HUES64 (cell line): Measurements from ENCODE around the gene CKAP2L.

Source experiments
- H3K27ac ChIP-seq: 2 replicates; pipeline ENCODE4 v1.7.0; 2013; ENCODE audit warnings: low read depth, low read length, inconsistent platforms
- H3K27me3 ChIP-seq: 2 replicates; pipeline ENCODE4 v1.6.1; 2013; ENCODE audit warnings: mild to moderate bottlenecking, low read length; ENCODE audit not compliant: insufficient read depth
- H3K36me3 ChIP-seq: 2 replicates; pipeline ENCODE4 v1.6.1; 2013; ENCODE audit warnings: mild to moderate bottlenecking, low read length; ENCODE audit not compliant: insufficient read depth
- H3K4me1 ChIP-seq: 2 replicates; pipeline ENCODE4 v1.6.1; 2013; ENCODE audit warnings: mild to moderate bottlenecking, low read length, moderate library complexity; ENCODE audit not compliant: insufficient read depth
- H3K4me3 ChIP-seq: 2 replicates; pipeline ENCODE4 v1.5.1; 2013; ENCODE audit warnings: mild to moderate bottlenecking, low read length, moderate library complexity
- H3K9ac ChIP-seq: 2 replicates; pipeline ENCODE4 v1.6.1; 2013; ENCODE audit warnings: mild to moderate bottlenecking, low read depth, low read length
- H3K9me3 ChIP-seq: 2 replicates; pipeline ENCODE4 v1.6.1; 2013; ENCODE audit warnings: low read depth, low read length; ENCODE audit not compliant: insufficient read depth
- WGBS: fragments of 150-250, 120-280 bp; methylation state at CpG from one replicate; pipeline ENCODE4 v1.1.7; 2013; ENCODE audit warnings: missing lambda C conversion rate; 5-methylcytosine and 5-hydroxymethylcytosine counted together

The CKAP2L gene

GRCh38 chr2:112800881-112801583, 36.6 kb upstream of the CKAP2L start:
- Histone ChIP-seq H3K4me1 (no peaks in the 10 kb centered on the region), H3K27me3 (no peaks in the 10 kb centered on the region), H3K36me3 (no peaks in the 10 kb centered on the region), H3K27ac (no peak overlapping the region), H3K9me3 (no peaks in the 10 kb centered on the region), H3K9ac (no peak overlapping the region), H3K4me3 (no peak overlapping the region)
- WGBS = 87% methylated on average over 4 of the region's 4 CpGs

GRCh38 chr2:112798979-112799975, 34.9 kb upstream of the CKAP2L start:
- Histone ChIP-seq H3K36me3 (no peaks in the 10 kb centered on the region), H3K4me3 (no peak overlapping the region), H3K4me1 (no peaks in the 10 kb centered on the region), H3K9me3 (no peaks in the 10 kb centered on the region), H3K9ac (no peak overlapping the region), H3K27me3 (no peaks in the 10 kb centered on the region), H3K27ac (no peak overlapping the region)
- WGBS = 90% methylated on average over 8 of the region's 8 CpGs

- Histone ChIP-seq H3K27me3 (no peaks in the 10 kb centered on the region), H3K4me3 (no peak overlapping the region), H3K27ac (no peak overlapping the region), H3K4me1 (peaks cover 1% of the 10 kb centered on the region; the same call in 1 of the 2 replicates), H3K36me3 (no peaks in the 10 kb centered on the region), H3K9ac (no peak overlapping the region), H3K9me3 (no peaks in the 10 kb centered on the region)
- WGBS = 0% methylated on average over 1 of the region's 1 CpG
Measured at GRCh38 chr2:112796486-112796885, 32.1 kb upstream of the CKAP2L start.

- H3K27me3 ChIP-seq = no peaks in the 10 kb centered on the region
- H3K4me1 ChIP-seq = peaks cover 5% of the 10 kb centered on the region; the same call in 1 of the 2 replicates
- H3K9ac ChIP-seq = no peak overlapping the region
- H3K4me3 ChIP-seq = no peak overlapping the region
- H3K9me3 ChIP-seq = no peaks in the 10 kb centered on the region
- no peak overlapping the region for H3K27ac ChIP-seq
- 80% methylated on average over 1 of the region's 1 CpG for WGBS
- no peaks in the 10 kb centered on the region for H3K36me3 ChIP-seq
Measured at GRCh38 chr2:112795774-112796173, 31.4 kb upstream of the CKAP2L start.

- H3K36me3 ChIP-seq = no peaks in the 10 kb centered on the region
- H3K4me1 ChIP-seq = peaks cover 5% of the 10 kb centered on the region; the same call in 1 of the 2 replicates
- no peak overlapping the region for H3K9ac ChIP-seq
- H3K4me3 ChIP-seq = no peak overlapping the region
- H3K27me3 ChIP-seq = no peaks in the 10 kb centered on the region
- 97% methylated on average over 3 of the region's 3 CpGs for WGBS
- H3K27ac ChIP-seq = no peak overlapping the region
- no peaks in the 10 kb centered on the region for H3K9me3 ChIP-seq
Measured at GRCh38 chr2:112794841-112795240, 30.4 kb upstream of the CKAP2L start.

DNA sequence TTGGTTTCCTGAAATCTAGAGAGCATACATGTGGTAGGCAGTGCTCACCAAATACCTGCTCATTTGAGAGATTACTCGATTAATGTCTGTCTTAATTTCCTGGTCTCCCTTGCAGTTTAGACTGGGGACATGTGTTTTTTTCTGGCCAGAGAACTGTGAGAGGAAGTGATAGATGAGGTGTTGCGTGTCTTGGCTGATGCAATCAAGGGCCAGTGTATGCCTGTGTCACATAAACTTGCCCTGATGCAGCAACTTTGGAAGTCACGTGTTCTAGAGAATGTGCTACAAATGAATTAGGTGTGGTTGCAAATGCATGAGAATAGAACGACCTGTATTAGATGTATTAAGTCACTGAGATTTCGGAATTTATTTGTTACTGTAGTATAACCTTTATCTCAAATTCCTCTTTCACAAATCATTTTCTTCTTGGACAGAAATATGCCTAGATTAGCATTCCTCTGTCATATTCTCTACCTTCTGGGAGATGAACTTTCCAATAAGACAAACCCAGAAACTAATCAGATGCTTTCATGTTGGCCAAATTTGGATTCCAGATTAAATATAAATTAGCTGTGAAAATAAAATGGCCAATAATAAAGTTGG, 29.8 kb upstream of the CKAP2L start:
- Histone ChIP-seq H3K27ac (no peak overlapping the region), H3K9ac (no peak overlapping the region)

DNA sequence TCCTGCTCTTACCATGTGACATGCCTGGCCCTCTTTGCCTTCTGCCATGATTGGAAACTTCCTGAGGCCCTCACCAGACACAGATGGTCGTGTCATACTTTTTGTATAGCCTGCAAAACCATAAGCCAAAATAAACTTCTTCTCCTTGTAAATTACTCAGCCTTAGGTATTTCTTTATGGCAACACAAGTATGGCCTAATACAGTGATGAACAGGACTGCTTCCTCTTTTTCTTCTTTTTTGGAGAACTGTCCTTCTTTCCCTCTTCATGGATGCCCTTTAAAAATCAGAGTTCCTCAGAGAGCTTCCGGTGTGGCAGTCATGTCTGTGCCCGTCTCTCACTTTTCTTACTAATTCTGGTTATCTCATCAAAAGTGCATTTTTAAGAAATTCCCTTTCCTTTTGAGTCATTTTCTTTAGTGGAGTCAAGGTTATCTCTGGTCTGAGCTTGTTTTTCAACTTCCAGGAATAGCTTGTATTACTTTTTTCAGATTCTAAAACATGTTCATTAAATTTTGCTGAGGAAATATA, 29.1 kb upstream of the CKAP2L start:
- Histone ChIP-seq H3K4me1 (peaks cover 5% of the 10 kb centered on the region; the same call in 1 of the 2 replicates), H3K27me3 (no peaks in the 10 kb centered on the region), H3K4me3 (no peak overlapping the region), H3K27ac (no peak overlapping the region), H3K9ac (no peak overlapping the region), H3K9me3 (no peaks in the 10 kb centered on the region), H3K36me3 (no peaks in the 10 kb centered on the region)
- WGBS = 95% methylated on average over 3 of the region's 3 CpGs

More for the DNA sequence above, 29.8 kb upstream of the CKAP2L start:
- Histone ChIP-seq H3K27me3 (no peaks in the 10 kb centered on the region), H3K4me1 (peaks cover 5% of the 10 kb centered on the region; the same call in 1 of the 2 replicates), H3K9me3 (no peaks in the 10 kb centered on the region), H3K36me3 (no peaks in the 10 kb centered on the region), H3K4me3 (no peak overlapping the region)
- 95% methylated on average over 4 of the region's 5 CpGs for WGBS

GRCh38 chr2:112792419-112792818, 28.0 kb upstream of the CKAP2L start:
- Histone ChIP-seq H3K4me3 (no peak overlapping the region), H3K27ac (no peak overlapping the region), H3K36me3 (no peaks in the 10 kb centered on the region), H3K27me3 (no peaks in the 10 kb centered on the region), H3K9me3 (no peaks in the 10 kb centered on the region), H3K9ac (no peak overlapping the region), H3K4me1 (peaks cover 5% of the 10 kb centered on the region; the same call in 1 of the 2 replicates)
- 82% methylated on average over 4 of the region's 5 CpGs for WGBS

DNA sequence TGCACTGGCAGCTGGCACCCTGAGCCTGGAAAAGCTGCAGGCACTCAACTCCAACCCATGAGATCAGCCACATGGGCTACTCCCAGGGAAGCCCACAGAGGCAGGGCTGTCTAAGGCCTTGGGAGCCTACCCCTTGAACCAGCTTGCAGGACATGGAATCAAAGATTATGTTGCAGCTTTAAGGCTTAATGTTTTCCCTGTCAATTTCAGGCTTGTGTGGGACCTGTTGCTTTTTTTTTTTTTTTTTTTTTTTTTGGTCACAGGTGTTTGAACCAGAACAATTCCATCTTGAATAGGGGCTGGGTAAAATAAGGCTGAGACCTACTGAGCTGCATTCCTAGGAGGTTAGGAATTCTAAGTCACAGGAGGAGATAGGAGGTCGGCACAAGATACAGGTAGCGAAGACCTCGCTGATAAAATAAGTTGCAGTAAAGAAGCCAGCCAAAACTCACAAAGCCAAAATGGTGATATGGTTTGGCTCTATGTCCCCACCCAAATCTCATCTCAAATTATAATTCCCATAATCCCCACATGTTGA, 27.4 kb upstream of the CKAP2L start:
- H3K9ac ChIP-seq = no peak overlapping the region
- no peaks in the 10 kb centered on the region for H3K9me3 ChIP-seq
- H3K36me3 ChIP-seq = no peaks in the 10 kb centered on the region
- H3K27ac ChIP-seq = no peak overlapping the region
- peaks cover 5% of the 10 kb centered on the region; the same call in 1 of the 2 replicates for H3K4me1 ChIP-seq
- H3K4me3 ChIP-seq = no peak overlapping the region
- WGBS = 98% methylated on average over 3 of the region's 3 CpGs
- H3K27me3 ChIP-seq = no peaks in the 10 kb centered on the region

DNA sequence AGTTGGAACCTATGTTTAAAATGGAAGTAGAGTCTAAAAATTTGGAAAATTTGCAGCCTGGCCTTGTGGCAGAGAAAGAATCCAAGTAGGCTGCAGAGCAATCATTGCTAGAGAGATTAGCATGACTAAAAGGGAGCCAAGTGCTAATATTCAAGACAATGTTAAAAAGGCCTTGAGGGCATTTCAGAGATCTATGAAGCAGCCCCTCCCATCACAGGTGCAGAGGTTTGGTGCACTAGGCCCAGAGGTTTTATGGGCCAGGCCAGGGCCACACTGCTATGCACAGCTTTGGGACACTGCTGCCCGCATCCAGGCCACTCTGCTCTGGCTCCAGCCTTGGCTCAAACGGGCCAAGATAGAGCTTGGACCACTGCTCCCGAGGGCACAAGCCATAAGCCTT, 26.6 kb upstream of the CKAP2L start:
- Histone ChIP-seq H3K4me1 (peaks cover 5% of the 10 kb centered on the region; the same call in 1 of the 2 replicates), H3K27ac (no peak overlapping the region)
- WGBS = 91% methylated on average over 3 of the region's 3 CpGs

More for the DNA sequence above, 26.6 kb upstream of the CKAP2L start:
- Histone ChIP-seq H3K36me3 (no peaks in the 10 kb centered on the region), H3K9me3 (no peaks in the 10 kb centered on the region), H3K9ac (no peak overlapping the region), H3K4me3 (no peak overlapping the region), H3K27me3 (no peaks in the 10 kb centered on the region)
